ENCODE data around the gene SERGEF. TPM values are rescaled to one million over a fixed set of nuclear protein-coding genes. Genes with fewer than 3 reads are reported as not detected.

The SERGEF gene
- total and polyA plus RNA-seq, 10 of the 15 experiments (the other 5 are each of a cell fraction or from before 2014, with no cell fraction given): 14.6 to 27.8 (median 22.4) TPM

GRCh38 chr11:17985517-17985916 is 27.3 kb downstream of the SERGEF start (continued):
- TF ChIP-seq ZBTB11 (CRISPR knock-in tag; IDR thresholded peaks at IDR 0.05) (no peak), CHD1 (IDR thresholded peaks at IDR 0.05; ENCODE audit: low read depth, low read length) (no peak), IRF5 (IDR thresholded peaks at IDR 0.05; ENCODE audit: borderline replicate concordance) (no peak)

GRCh38 chr11:17983569-17983968 is 29.3 kb downstream of the SERGEF start:
- POLR2A ChIA-PET: no interaction called here
- RAD21 ChIA-PET (ENCODE audit: unreplicated experiment): no interaction called here
- in situ Hi-C loops (cut with MboI): no loop called here
- no peak overlapping the region for H2AFZ ChIP-seq (ENCODE audit: control insufficient read depth, low read depth, low read length)
- intact Hi-C loops (cut with micrococcal nuclease; ENCODE audit: unreplicated experiment): no loop called here
- H3K4me3 ChIP-seq: no peak overlapping the region
- WGBS (ENCODE audit: insufficient coverage, insufficient replicate concordance, low lambda C conversion rate, missing lambda C conversion rate): 100% methylated on average over 1 of the region's 1 CpG
- no peak overlapping the region for H3K27ac ChIP-seq (ENCODE audit: control insufficient read depth, insufficient read depth)
- no peaks in the 10 kb centered on the region for H3K9me3 ChIP-seq (replicated peaks; ENCODE audit: control insufficient read depth, insufficient read depth, low read length)
- H3K27me3 ChIP-seq (replicated peaks in 1 of 2; ENCODE audit: control insufficient read depth in 2 of 2, insufficient read depth in 2 of 2, low read length in 1 of 2): no peaks in the 10 kb centered on the region
- ATAC-seq: no peak
- no peak overlapping the region for H3K9ac ChIP-seq (ENCODE audit: control insufficient read depth, insufficient read depth, low read length)
- no peaks in the 10 kb centered on the region for H3K4me1 ChIP-seq (ENCODE audit: control insufficient read depth, insufficient read depth, low read length)
- peaks cover 2 to 24% of the 10 kb centered on the region in 2 experiments for H3K36me3 ChIP-seq (ENCODE audit: control insufficient read depth in 2 of 2, insufficient read depth in 2 of 2, low read length in 1 of 2)
- no peaks in the 10 kb centered on the region for H4K20me1 ChIP-seq (ENCODE audit: control insufficient read depth, insufficient read depth)
- H3K4me2 ChIP-seq (ENCODE audit: control insufficient read depth, insufficient read depth): no peak overlapping the region
- SMC1A ChIA-PET (ENCODE audit: uncharacterized antibody, unreplicated experiment): interaction anchor here (8.3 kb wide), 1 partner anchor 252 kb away, joined by 99 read pairs; no protein-coding TSS in a partner anchor
- FAIRE-seq: no peak
- no TSS peak for BruUV-seq (replicated peaks)
- no peak for DNase-seq (ENCODE audit: low read depth, low spot score)
- no peaks in the 10 kb centered on the region for H3K79me2 ChIP-seq (ENCODE audit: control insufficient read depth, insufficient read depth, low read length)
- CTCF ChIA-PET: interaction anchor here (1.0 to 14.0 kb wide), 6 partner anchors 7 to 385 kb away, joined by 3 to 268 read pairs (median 40); partner anchors contain the start of gene KCNC1
- TF ChIP-seq BCLAF1 (IDR thresholded peaks at IDR 0.05) (no peak), USF1 (IDR thresholded peaks at IDR 0.05; ENCODE audit: borderline replicate concordance, extremely low read length, insufficient read depth, low read depth, low read length) (no peak), ZNF592 (IDR thresholded peaks at IDR 0.05) (no peak), SPI1 (IDR thresholded peaks at IDR 0.05; ENCODE audit: borderline replicate concordance, insufficient read depth, low read depth, low read length) (no peak), FOXK2 (IDR thresholded peaks at IDR 0.05) (no peak), CBX5 (IDR thresholded peaks at IDR 0.05; ENCODE audit: low read depth) (no peak)
